H9 (cell line): ENCODE data around the gene COL23A1. TPM values are rescaled to one million over a fixed set of nuclear protein-coding genes. Genes with fewer than 3 reads are reported as not detected.

ENCODE experiments used
- DNase-seq: peaks from one replicate; pipeline ENCODE4 v3.0.0-alpha.2; 2017
- H2AFZ ChIP-seq: one replicate; pipeline ENCODE4 v1.6.1; 2013; ENCODE audit warnings: mild to moderate bottlenecking, low read length, control low read depth, moderate library complexity
- H2AK5ac ChIP-seq: 2 replicates; pipeline ENCODE4 v1.6.1; 2013; ENCODE audit warnings: low read length, control low read depth, mixed read lengths; ENCODE audit not compliant: insufficient read length
- H2BK120ac ChIP-seq: one replicate; pipeline ENCODE4 v1.6.1; 2013; ENCODE audit warnings: low read depth, mild to moderate bottlenecking, low read length, control low read depth, inconsistent platforms; ENCODE audit not compliant: poor library complexity, severe bottlenecking
- H2BK12ac ChIP-seq: 2 replicates; pipeline ENCODE4 v1.6.1; 2013; ENCODE audit warnings: low read length, control low read depth, mixed read lengths, low read depth; ENCODE audit not compliant: insufficient read length
- H2BK15ac ChIP-seq: 2 replicates; pipeline ENCODE4 v1.6.1; 2013; ENCODE audit warnings: low read depth, low read length, control low read depth
- H2BK20ac ChIP-seq: one replicate; pipeline ENCODE4 v1.6.1; 2013; ENCODE audit warnings: low read depth, mild to moderate bottlenecking, low read length, control low read depth, inconsistent platforms; ENCODE audit not compliant: poor library complexity, severe bottlenecking
- H2BK5ac ChIP-seq: 2 replicates; pipeline ENCODE4 v1.6.1; 2013; ENCODE audit warnings: low read length, control low read depth, mixed read lengths; ENCODE audit not compliant: insufficient read length
- H3K14ac ChIP-seq: 2 replicates; pipeline ENCODE4 v1.6.1; 2013; ENCODE audit warnings: low read length, control low read depth; ENCODE audit not compliant: insufficient read depth
- H3K18ac ChIP-seq: 2 replicates; pipeline ENCODE4 v1.6.1; 2013; ENCODE audit warnings: low read depth, mild to moderate bottlenecking, mixed read lengths, low read length, control low read depth; ENCODE audit not compliant: insufficient read length
- H3K23ac ChIP-seq: 2 replicates; pipeline ENCODE4 v1.6.1; 2013; ENCODE audit warnings: low read length, control low read depth, mixed read lengths, low read depth; ENCODE audit not compliant: insufficient read length
- H3K23me2 ChIP-seq: 2 replicates; pipeline ENCODE4 v1.6.1; 2013; ENCODE audit warnings: low read depth, mild to moderate bottlenecking, mixed read lengths, low read length, control low read depth; ENCODE audit not compliant: insufficient read length, poor library complexity, severe bottlenecking
- H3K27ac ChIP-seq: 2 replicates; pipeline ENCODE4 v1.5.1; 2013; ENCODE audit warnings: low read length, control low read depth, mixed read lengths, low read depth; ENCODE audit not compliant: insufficient read length
- H3K27me3 ChIP-seq: 2 replicates; pipeline ENCODE4 v1.6.1; 2013; ENCODE audit warnings: low read length, control low read depth, inconsistent platforms; ENCODE audit not compliant: insufficient read depth
- H3K4ac ChIP-seq: 2 replicates; pipeline ENCODE4 v1.6.1; 2013; ENCODE audit warnings: low read depth, mild to moderate bottlenecking, control low read depth, inconsistent platforms, low read length, moderate library complexity
- H3K4me1 ChIP-seq: 2 replicates; pipeline ENCODE4 v1.6.1; 2013; ENCODE audit warnings: low read length, control low read depth, inconsistent platforms; ENCODE audit not compliant: insufficient read depth
- H3K4me2 ChIP-seq: 2 replicates; pipeline ENCODE4 v1.6.1; 2013; ENCODE audit warnings: low read length, control low read depth, mixed read lengths; ENCODE audit not compliant: insufficient read length, insufficient read depth
- H3K56ac ChIP-seq: 2 replicates; pipeline ENCODE4 v1.6.1; 2013; ENCODE audit warnings: low read depth, mild to moderate bottlenecking, mixed read lengths, low read length, control low read depth; ENCODE audit not compliant: insufficient read length
- H3K79me1 ChIP-seq: 2 replicates; pipeline ENCODE4 v1.6.1; 2013; ENCODE audit warnings: low read depth, mild to moderate bottlenecking, moderate library complexity, low read length, control low read depth, inconsistent platforms; ENCODE audit not compliant: insufficient read depth, poor library complexity, severe bottlenecking
- H3K79me2 ChIP-seq: 2 replicates; pipeline ENCODE4 v1.6.1; 2013; ENCODE audit warnings: low read length, control low read depth, inconsistent platforms; ENCODE audit not compliant: insufficient read depth
- H3K9ac ChIP-seq: 2 replicates; pipeline ENCODE4 v1.6.1; 2013; ENCODE audit warnings: low read length, control low read depth, mixed read lengths; ENCODE audit not compliant: insufficient read length; ENCODE audit errors: extremely low read depth
- H3K9me3 ChIP-seq: one replicate; pipeline ENCODE4 v1.6.1; 2013; ENCODE audit warnings: low read depth, low read length, inconsistent platforms; ENCODE audit not compliant: control insufficient read depth
- H3T11ph ChIP-seq: one replicate; pipeline ENCODE4 v1.6.1; 2013; ENCODE audit warnings: mild to moderate bottlenecking, low read length, control low read depth, inconsistent platforms
- H4K20me1 ChIP-seq: one replicate; pipeline ENCODE4 v1.6.1; 2013; ENCODE audit not compliant: control insufficient read depth, insufficient read length, insufficient read depth
- H4K5ac ChIP-seq: 2 replicates; pipeline ENCODE4 v1.6.1; 2013; ENCODE audit warnings: low read depth, mild to moderate bottlenecking, mixed read lengths, low read length, control low read depth; ENCODE audit not compliant: insufficient read length
- H4K8ac ChIP-seq: replicated peaks from 2 replicates; pipeline ENCODE4 v1.6.1; 2013; ENCODE audit warnings: low read length, control low read depth, mixed read lengths, low read depth; ENCODE audit not compliant: insufficient read length
- H4K91ac ChIP-seq: 2 replicates; pipeline ENCODE4 v1.6.1; 2013; ENCODE audit warnings: low read depth, mild to moderate bottlenecking, moderate library complexity, mixed read lengths, low read length, control low read depth; ENCODE audit not compliant: insufficient read length
- H3K27ac Mint-ChIP-seq, 3 experiments: 2 replicates in 2 of 3; 3 replicates in 1 of 3; pipeline ENCODE4 v1.8.0; 2020 to 2021; ENCODE audit warnings: mixed read lengths in 3 of 3, mild to moderate bottlenecking in 1 of 3, moderate library complexity in 1 of 3
- H3K27me3 Mint-ChIP-seq: 2 replicates; pipeline ENCODE4 v1.8.0; 2021; ENCODE audit warnings: low read depth, mild to moderate bottlenecking, moderate library complexity, mixed read lengths
- H3K36me3 Mint-ChIP-seq, 3 experiments: 2 replicates in 2 of 3; 3 replicates in 1 of 3; pipeline ENCODE4 v1.8.0; 2020 to 2021; ENCODE audit warnings: low read depth in 3 of 3, mixed read lengths in 3 of 3; ENCODE audit not compliant: insufficient read depth in 1 of 3
- H3K4me1 Mint-ChIP-seq, 2 experiments: 2 replicates each; pipeline ENCODE4 v1.8.0; 2020; ENCODE audit warnings: mixed read lengths in 2 of 2
- H3K4me3 Mint-ChIP-seq, 2 experiments: 2 replicates in 1 of 2; 3 replicates in 1 of 2; pipeline ENCODE4 v1.8.0; 2020 to 2021; ENCODE audit warnings: mild to moderate bottlenecking in 2 of 2, mixed read lengths in 2 of 2, moderate library complexity in 1 of 2
- H3K9me3 Mint-ChIP-seq, 2 experiments: 2 replicates in 1 of 2; 3 replicates in 1 of 2; pipeline ENCODE4 v1.8.0; 2020; ENCODE audit warnings: mild to moderate bottlenecking in 2 of 2, mixed read lengths in 2 of 2, moderate library complexity in 1 of 2
- WGBS: extraction: QIAGEN DNeasy Blood & Tissue Kit; methylation state at CpG from one replicate; pipeline ENCODE4 v1.1.7; 2013; ENCODE audit warnings: missing lambda C conversion rate, low lambda C conversion rate, mixed read lengths; ENCODE audit not compliant: insufficient read length; ENCODE audit errors: extremely low coverage; 5-methylcytosine and 5-hydroxymethylcytosine counted together
- total RNA-seq: library from RNA; stranded (reverse); gene quantifications from 2 replicates; pipeline ENCODE4 v1.2.1, GENCODE V29; 2021
- TF ChIP-seq, protein P1 (sequence below): fragments of 200-600 bp; sonication (generic); conservative IDR thresholded peaks from 3 replicates; pipeline ENCODE4 v1.8.0; 2021; ENCODE audit warnings: antibody characterized with exemption, mild to moderate bottlenecking

The COL23A1 gene
- total RNA-seq, 1 experiment from 2014 or later: 2.6 TPM

GRCh38 chr5:178196986-178197385, 393.2 kb downstream of the COL23A1 start:
- Histone ChIP-seq H3K18ac (no peak overlapping the region), H3K23ac (no peak overlapping the region), H3T11ph (no peak overlapping the region), H3K56ac (no peak overlapping the region), H3K27me3 (no peaks in the 10 kb centered on the region), H3K14ac (no peak overlapping the region), H3K23me2 (no peaks in the 10 kb centered on the region), H2AK5ac (no peak overlapping the region), H2BK15ac (no peak overlapping the region), H4K20me1 (peaks cover 2% of the 10 kb centered on the region), H2BK5ac (no peak overlapping the region), H3K4me1 (no peaks in the 10 kb centered on the region), H3K79me1 (no peaks in the 10 kb centered on the region), H3K27ac (no peak overlapping the region), H2BK120ac (no peak overlapping the region), H4K8ac (no peak overlapping the region), H4K91ac (no peak overlapping the region), H3K9ac (no peak overlapping the region), H3K79me2 (no peaks in the 10 kb centered on the region), H2BK12ac (no peak overlapping the region), H3K9me3 (no peaks in the 10 kb centered on the region), H3K4ac (no peak overlapping the region), H4K5ac (no peak overlapping the region), H3K4me2 (no peak overlapping the region), H2AFZ (no peak overlapping the region), H2BK20ac (no peak overlapping the region)
- no peak overlapping the region for H3K27ac Mint-ChIP-seq
- no peak overlapping the region for H3K4me3 Mint-ChIP-seq
- TF ChIP-seq, protein P1, sequence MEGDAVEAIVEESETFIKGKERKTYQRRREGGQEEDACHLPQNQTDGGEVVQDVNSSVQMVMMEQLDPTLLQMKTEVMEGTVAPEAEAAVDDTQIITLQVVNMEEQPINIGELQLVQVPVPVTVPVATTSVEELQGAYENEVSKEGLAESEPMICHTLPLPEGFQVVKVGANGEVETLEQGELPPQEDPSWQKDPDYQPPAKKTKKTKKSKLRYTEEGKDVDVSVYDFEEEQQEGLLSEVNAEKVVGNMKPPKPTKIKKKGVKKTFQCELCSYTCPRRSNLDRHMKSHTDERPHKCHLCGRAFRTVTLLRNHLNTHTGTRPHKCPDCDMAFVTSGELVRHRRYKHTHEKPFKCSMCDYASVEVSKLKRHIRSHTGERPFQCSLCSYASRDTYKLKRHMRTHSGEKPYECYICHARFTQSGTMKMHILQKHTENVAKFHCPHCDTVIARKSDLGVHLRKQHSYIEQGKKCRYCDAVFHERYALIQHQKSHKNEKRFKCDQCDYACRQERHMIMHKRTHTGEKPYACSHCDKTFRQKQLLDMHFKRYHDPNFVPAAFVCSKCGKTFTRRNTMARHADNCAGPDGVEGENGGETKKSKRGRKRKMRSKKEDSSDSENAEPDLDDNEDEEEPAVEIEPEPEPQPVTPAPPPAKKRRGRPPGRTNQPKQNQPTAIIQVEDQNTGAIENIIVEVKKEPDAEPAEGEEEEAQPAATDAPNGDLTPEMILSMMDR: peak; percentile 71
- peaks cover 14 to 21% of the 10 kb centered on the region in 2 experiments for H3K9me3 Mint-ChIP-seq
- WGBS: no CpG with 5 or more reads among the region's 8 CpGs
- H3K27me3 Mint-ChIP-seq: peaks cover 27% of the 10 kb centered on the region
- DNase-seq: no peak
- H3K36me3 Mint-ChIP-seq: peaks cover 6 to 16% (median 7%) of the 10 kb centered on the region in 3 experiments
- H3K4me1 Mint-ChIP-seq: peaks cover 27 to 30% of the 10 kb centered on the region in 2 experiments
